ENCODE measurements around the gene ARPC4.

ARPC4 gene

DNA sequence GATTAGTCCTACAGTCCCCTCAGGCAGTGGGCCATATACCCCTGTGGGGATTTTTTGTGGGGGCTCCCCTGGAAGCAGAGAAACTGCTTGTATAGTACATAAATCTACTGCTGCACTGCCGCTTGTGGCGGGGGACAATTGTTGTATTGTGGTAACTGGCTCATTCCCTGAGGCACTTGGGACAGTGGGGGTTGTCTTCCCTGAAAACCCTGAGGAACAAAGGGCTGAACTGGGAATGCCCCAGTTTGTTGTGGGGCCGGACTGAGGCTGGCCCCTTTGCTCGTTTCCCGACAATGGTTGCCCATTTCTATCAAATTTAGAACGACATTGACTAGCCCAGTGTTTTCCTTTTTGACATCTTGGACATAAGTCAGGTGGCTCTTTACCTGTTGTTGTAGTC is 58.5 kb downstream of the ARPC4 start:
- in situ Hi-C loops (cut with HindIII; ENCODE audit: low sequenced_read_pairs), result loop anchor here (5.0 kb wide), 3 partner anchors 44 to 76 kb away; partner anchors contain the start of gene IL17RE

GRCh38 chr3:9851926-9852325 is 59.0 kb downstream of the ARPC4 start:
- in situ Hi-C loops (cut with HindIII; ENCODE audit: low sequenced_read_pairs), result loop anchor here (5.0 kb wide), 3 partner anchors 45 to 75 kb away; partner anchors contain the start of gene IL17RE

- in situ Hi-C loops (cut with HindIII; ENCODE audit: low sequenced_read_pairs), result loop anchor here (5.0 kb wide), 3 partner anchors 45 to 75 kb away; partner anchors contain the start of gene IL17RE
Measured at GRCh38 chr3:9852528-9852927, 59.6 kb downstream of the ARPC4 start.

GRCh38 chr3:9854291-9854940 is 61.5 kb downstream of the ARPC4 start:
- in situ Hi-C loops (cut with HindIII; ENCODE audit: low sequenced_read_pairs), result loop anchor here (5.0 kb wide), 3 partner anchors 47 to 73 kb away; partner anchors contain the start of gene IL17RE

DNA sequence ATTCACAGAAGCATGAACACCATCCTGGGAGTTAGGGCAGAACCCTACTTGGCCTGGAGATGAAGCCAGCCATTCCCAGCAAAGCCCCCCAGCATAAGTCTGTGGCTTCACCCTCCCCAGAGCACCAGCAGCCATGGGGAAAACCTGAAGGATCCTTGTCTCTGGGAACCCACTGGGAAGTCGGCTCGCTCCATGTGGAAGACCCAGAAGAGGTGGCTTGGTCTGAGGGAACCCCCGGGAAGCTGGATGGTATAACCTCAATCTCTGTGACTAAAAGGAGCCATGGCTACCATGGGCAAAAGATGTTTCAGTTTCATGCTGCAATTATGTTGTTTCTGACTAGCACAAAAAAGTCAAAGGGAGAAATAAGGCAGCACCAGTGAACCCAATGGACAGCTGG is 62.7 kb downstream of the ARPC4 start:
- in situ Hi-C loops (cut with HindIII; ENCODE audit: low sequenced_read_pairs), result no loop called here

Data from endothelial cell of hepatic sinusoid (primary cell).